Measurements from ENCODE around the gene ATP9B.

Gene ATP9B

DNA sequence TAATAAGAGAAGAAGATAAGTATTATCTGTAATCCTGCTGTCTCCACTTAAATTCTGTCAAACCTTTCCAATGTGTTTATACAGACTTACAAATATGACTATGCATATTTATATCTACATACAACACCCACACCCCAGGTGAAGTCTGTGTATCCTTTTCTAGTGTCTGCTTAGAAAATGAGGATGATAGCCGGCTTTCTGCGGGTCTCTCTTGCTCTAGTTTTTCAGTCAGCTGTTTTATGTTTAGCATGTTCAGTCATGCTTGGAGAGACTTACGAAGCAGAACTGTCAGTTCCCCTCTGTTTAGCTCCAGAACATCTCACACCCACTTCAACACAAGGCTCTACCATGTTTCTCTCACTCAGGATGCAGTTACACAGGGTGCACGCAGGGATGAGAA, 189.3 kb downstream of the ATP9B start:
- Histone ChIP-seq H3K79me2 (ENCODE audit: insufficient read depth, low read length) (no peaks in the 10 kb centered on the region), H3F3A (ENCODE audit: low read depth) (no peaks in the 10 kb centered on the region), H3K4me1 (ENCODE audit: insufficient read depth, low read length, poor library complexity, severe bottlenecking) (peaks cover 33% of the 10 kb centered on the region), H4K20me1 (ENCODE audit: insufficient read depth, low read length, poor library complexity, severe bottlenecking) (no peaks in the 10 kb centered on the region), H2AFZ (ENCODE audit: low read length) (no peak overlapping the region), H3K4me2 (ENCODE audit: low read depth, low read length, poor library complexity, severe bottlenecking) (no peak overlapping the region), H3K9ac (ENCODE audit: low read depth, low read length, poor library complexity, severe bottlenecking) (no peak overlapping the region), H3K9me2 (replicated peaks; ENCODE audit: low read depth, low read length) (no peaks in the 10 kb centered on the region), H3K36me3 (ENCODE audit: insufficient read depth, low read length) (peaks cover 3% of the 10 kb centered on the region; the same call in 1 of the 2 replicates), H3K27me3 (ENCODE audit: insufficient read depth, low read length, poor library complexity, severe bottlenecking) (no peaks in the 10 kb centered on the region), H3K4me3 (ENCODE audit: low read length, poor library complexity, severe bottlenecking) (no peak overlapping the region), H3K9me3 (ENCODE audit: insufficient read depth, low read depth, low read length) (no peaks in the 10 kb centered on the region)
- no peak for TF ChIP-seq EZH2phosphoT487 (IDR thresholded peaks at IDR 0.05; ENCODE audit: borderline replicate concordance)
- TF ChIP-seq, protein P1, sequence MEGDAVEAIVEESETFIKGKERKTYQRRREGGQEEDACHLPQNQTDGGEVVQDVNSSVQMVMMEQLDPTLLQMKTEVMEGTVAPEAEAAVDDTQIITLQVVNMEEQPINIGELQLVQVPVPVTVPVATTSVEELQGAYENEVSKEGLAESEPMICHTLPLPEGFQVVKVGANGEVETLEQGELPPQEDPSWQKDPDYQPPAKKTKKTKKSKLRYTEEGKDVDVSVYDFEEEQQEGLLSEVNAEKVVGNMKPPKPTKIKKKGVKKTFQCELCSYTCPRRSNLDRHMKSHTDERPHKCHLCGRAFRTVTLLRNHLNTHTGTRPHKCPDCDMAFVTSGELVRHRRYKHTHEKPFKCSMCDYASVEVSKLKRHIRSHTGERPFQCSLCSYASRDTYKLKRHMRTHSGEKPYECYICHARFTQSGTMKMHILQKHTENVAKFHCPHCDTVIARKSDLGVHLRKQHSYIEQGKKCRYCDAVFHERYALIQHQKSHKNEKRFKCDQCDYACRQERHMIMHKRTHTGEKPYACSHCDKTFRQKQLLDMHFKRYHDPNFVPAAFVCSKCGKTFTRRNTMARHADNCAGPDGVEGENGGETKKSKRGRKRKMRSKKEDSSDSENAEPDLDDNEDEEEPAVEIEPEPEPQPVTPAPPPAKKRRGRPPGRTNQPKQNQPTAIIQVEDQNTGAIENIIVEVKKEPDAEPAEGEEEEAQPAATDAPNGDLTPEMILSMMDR (conservative IDR thresholded peaks at IDR 0.05; ENCODE audit: low read length): no peak

DNA sequence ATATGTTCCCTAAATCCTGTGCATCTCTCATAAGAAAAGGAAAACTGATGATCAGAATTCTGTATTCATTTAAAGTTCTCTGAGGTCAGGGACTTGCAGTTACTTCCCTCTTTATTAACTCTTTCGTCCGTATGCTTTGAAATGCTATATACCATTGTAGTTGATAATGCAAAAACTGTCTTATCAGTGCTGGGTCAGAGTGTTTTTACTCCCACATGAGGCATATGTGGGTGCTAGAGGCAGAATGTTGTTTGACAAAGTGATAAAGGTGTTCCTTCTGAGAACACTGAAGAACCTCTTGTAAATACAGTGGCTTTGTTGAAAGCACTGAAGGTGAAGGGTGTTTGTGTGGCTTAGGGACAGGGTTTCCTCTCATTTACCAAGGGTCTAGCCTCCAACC, 190.0 kb downstream of the ATP9B start:
- Histone ChIP-seq H3K4me2 (ENCODE audit: low read depth, low read length, poor library complexity, severe bottlenecking) (no peak overlapping the region), H3K4me3 (ENCODE audit: low read length, poor library complexity, severe bottlenecking) (no peak overlapping the region), H3K9ac (ENCODE audit: low read depth, low read length, poor library complexity, severe bottlenecking) (no peak overlapping the region), H3K36me3 (ENCODE audit: insufficient read depth, low read length) (peaks cover 3% of the 10 kb centered on the region; the same call in 1 of the 2 replicates), H4K20me1 (ENCODE audit: insufficient read depth, low read length, poor library complexity, severe bottlenecking) (no peaks in the 10 kb centered on the region), H3K79me2 (ENCODE audit: insufficient read depth, low read length) (no peaks in the 10 kb centered on the region), H3F3A (ENCODE audit: low read depth) (no peaks in the 10 kb centered on the region), H3K9me3 (ENCODE audit: insufficient read depth, low read depth, low read length) (no peaks in the 10 kb centered on the region), H2AFZ (ENCODE audit: low read length) (no peak overlapping the region), H3K4me1 (ENCODE audit: insufficient read depth, low read length, poor library complexity, severe bottlenecking) (peaks cover 33% of the 10 kb centered on the region), H3K27me3 (ENCODE audit: insufficient read depth, low read length, poor library complexity, severe bottlenecking) (no peaks in the 10 kb centered on the region), H3K9me2 (replicated peaks; ENCODE audit: low read depth, low read length) (no peaks in the 10 kb centered on the region)
- TF ChIP-seq, protein P1 (conservative IDR thresholded peaks at IDR 0.05; ENCODE audit: low read length): no peak
- no peak for TF ChIP-seq EZH2phosphoT487 (IDR thresholded peaks at IDR 0.05; ENCODE audit: borderline replicate concordance)

DNA sequence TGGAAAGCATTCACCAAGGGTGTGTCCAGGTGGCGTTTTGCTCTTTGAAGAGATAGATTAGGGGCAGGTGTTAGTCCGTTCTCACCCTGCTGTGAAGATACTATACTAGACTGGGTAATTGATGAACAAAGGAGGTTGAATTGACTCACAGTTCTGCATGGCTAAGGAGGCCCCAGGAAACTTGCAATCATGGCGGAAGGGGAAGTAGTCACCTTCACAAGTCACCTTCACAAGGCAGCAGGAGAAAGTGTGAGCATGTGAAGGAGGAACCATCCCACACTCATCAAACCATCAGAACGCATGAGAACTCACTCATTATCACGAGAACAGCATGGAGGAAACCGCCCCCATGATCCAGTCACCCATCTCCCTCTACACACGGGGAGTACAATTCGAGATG, 190.8 kb downstream of the ATP9B start:
- Histone ChIP-seq H3K27me3 (ENCODE audit: insufficient read depth, low read length, poor library complexity, severe bottlenecking) (no peaks in the 10 kb centered on the region), H3K9me3 (ENCODE audit: insufficient read depth, low read depth, low read length) (no peaks in the 10 kb centered on the region), H3K36me3 (ENCODE audit: insufficient read depth, low read length) (peaks cover 3% of the 10 kb centered on the region; the same call in 1 of the 2 replicates), H3K4me2 (ENCODE audit: low read depth, low read length, poor library complexity, severe bottlenecking) (no peak overlapping the region), H4K20me1 (ENCODE audit: insufficient read depth, low read length, poor library complexity, severe bottlenecking) (no peaks in the 10 kb centered on the region), H3K79me2 (ENCODE audit: insufficient read depth, low read length) (no peaks in the 10 kb centered on the region), H3K9me2 (replicated peaks; ENCODE audit: low read depth, low read length) (no peaks in the 10 kb centered on the region), H3K4me3 (ENCODE audit: low read length, poor library complexity, severe bottlenecking) (no peak overlapping the region), H2AFZ (ENCODE audit: low read length) (no peak overlapping the region), H3F3A (ENCODE audit: low read depth) (no peaks in the 10 kb centered on the region), H3K4me1 (ENCODE audit: insufficient read depth, low read length, poor library complexity, severe bottlenecking) (peaks cover 33% of the 10 kb centered on the region), H3K9ac (ENCODE audit: low read depth, low read length, poor library complexity, severe bottlenecking) (no peak overlapping the region)
- TF ChIP-seq, protein P1 (conservative IDR thresholded peaks at IDR 0.05; ENCODE audit: low read length): no peak
- no peak for TF ChIP-seq EZH2phosphoT487 (IDR thresholded peaks at IDR 0.05; ENCODE audit: borderline replicate concordance)

All from Loucy (cell line).